Neural cell (in vitro differentiated cells): Measurements from ENCODE around the gene NUTF2.

Source experiments
- EZH2 ChIP-seq: fragments of 200-600, 300-800 bp; shearing (Covaris generic), sonication (generic); IDR thresholded peaks from 2 replicates; pipeline ENCODE4 v1.6.1; 2014; ENCODE audit warnings: antibody characterized with exemption, low read length, borderline replicate concordance, mild to moderate bottlenecking; ENCODE audit not compliant: insufficient read depth, poor library complexity, severe bottlenecking
- POLR2AphosphoS5 ChIP-seq: IDR thresholded peaks from 2 replicates; pipeline ENCODE4 v1.6.1; 2012
- TAF1 ChIP-seq: IDR thresholded peaks from 2 replicates; pipeline ENCODE4 v1.6.1; 2012; ENCODE audit warnings: low read depth

DNA sequence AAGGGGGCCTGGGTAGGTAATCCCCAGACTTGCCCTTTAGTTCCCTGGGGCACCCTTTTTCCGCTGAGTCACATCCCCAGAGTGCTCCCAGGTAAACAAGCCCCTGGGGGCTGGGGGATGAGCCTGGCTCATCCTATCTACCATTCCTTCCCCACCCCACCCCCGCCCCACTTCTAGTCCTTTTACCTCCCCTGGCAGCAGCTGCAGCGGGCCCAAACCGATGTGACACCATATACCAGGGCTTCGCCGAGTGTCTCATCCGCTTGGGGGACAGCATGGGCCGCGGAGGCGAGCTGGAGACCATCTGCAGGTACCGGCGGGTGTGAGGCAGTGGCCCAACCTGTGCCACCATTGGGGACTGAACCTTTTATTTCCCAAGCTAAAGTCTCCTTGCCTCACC is 38.8 kb downstream of the NUTF2 start:
- no peak for TF ChIP-seq POLR2AphosphoS5
- no peak for TF ChIP-seq TAF1
- no peak for TF ChIP-seq EZH2
